Activated naive CD4-positive, alpha-beta T cell (primary cell): ENCODE data around the gene WIPI1.
"Not testable (repeated sequence)": the region's sequence is repeated elsewhere in the genome, so short reads cannot be mapped to it uniquely, and the experiment has no call there.

Experiments
- DNase-seq, 4 experiments: peaks; one replicate each; lab custom pipeline; 2025; lab: John Stamatoyannopoulos, UW

The WIPI1 gene

DNA sequence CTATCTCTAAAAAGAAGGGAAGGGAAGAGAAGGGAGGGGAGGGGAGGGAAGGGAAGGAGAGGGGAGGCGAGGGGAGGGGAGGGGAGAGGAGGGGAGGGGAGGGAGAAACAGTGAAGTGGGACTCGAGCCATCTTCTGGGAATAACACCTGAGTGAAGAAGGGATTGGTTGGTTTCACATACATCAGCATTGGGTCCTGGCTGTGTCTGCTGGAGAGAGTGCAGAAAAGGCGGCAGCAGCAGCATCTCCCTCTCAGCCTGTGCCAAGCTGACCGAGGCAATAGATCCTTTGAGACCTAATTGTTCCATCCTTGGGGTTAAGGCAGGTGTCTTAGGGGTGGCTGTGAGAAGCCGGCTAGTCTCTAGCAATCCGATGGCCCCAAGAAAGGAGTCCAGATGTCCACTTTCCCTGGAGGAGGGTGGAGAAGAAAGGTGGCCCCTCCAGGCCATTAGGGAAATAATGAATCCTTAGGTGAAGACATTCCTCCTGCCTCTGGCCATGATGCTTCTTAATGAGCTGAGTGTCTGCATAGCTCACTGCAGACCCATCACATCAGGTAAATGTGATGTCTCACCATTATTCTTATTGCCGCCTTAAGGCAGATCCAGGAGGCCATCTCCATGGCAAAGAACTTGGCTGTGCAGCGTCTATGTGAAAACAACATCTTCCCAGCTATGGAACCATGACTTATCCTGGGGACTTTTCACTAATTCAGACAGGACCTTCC is 71.6 kb downstream of the WIPI1 start:
- no peak for DNase-seq

DNA sequence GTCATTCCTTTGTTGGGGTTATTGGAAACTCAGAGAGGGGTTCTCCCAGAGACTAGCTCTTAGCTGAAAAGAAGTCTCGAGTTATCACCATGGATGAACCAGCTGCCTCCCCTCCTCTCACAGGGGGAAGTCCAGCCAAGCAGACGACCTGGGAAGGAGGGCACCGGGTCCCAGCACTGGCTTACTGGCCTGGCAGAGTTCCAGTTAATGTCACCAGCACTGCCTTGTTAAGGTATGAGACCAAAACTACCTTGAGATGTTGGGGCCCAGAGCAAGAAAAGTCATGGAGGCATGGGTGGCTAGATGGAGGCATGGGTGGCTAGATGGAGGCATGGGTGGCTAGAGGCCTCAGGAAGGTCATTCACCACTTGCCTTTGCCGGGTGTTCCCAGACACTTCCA is 72.4 kb downstream of the WIPI1 start:
- DNase-seq, result no peak

DNA sequence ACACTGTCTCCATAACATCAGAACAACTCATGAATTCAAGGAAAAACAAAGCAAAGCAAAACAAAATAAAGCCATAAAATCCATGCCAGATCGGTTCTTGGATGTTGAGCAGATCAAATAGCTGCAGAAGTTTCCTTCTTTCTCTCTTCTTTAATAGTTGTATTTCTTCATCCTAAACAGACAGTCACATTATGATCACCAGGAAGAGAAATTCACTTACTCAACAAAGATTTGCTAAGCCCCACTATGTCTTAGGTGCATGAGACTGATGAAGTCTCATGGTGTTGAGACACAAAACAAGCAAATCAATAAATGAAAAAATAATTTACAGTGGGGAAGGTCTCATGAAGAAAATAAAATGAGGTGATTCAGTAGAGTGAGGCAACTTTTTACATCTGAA is 72.8 kb downstream of the WIPI1 start:
- DNase-seq, result no peak

DNA sequence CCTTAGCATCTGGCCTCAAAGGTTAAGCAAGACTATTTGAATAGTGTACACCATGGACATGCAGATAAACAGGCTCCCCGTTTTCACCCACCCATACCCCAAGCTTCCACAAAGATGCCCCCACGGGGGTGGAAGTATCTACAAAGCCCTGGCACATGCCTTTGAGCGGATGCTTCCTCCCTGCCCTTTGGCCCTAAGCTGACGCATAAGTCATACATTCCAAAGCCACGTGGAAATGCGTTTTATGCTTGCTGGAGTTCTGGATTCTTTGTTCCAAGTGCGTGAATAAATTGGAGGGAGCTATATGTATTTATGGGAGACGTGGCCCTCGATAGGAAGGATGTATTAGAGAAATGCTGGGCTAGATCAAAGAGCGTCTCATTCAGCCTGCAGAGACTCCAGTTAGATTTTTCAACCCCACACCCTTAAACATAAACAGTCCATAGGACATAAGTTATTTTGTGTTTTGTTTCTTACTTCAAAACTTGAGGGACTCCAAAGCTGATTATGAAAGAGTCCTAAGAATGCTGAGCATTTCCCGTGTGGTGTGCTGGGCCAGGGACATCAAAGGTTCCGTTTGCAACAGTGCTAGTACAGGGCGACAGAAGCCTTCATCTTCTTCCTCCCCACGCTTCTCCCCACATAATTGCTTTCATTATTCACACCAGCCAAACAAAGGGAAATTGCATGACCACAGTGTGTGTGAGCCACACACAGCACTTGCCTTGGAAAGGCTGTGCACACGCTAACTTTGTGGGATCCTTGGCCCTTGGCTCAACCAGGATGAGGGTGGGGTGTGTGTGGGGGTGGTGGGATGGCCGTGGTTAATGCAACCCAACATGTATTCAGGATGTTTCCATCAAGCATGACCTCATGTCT is 73.6 kb downstream of the WIPI1 start:
- no peak for DNase-seq

DNA sequence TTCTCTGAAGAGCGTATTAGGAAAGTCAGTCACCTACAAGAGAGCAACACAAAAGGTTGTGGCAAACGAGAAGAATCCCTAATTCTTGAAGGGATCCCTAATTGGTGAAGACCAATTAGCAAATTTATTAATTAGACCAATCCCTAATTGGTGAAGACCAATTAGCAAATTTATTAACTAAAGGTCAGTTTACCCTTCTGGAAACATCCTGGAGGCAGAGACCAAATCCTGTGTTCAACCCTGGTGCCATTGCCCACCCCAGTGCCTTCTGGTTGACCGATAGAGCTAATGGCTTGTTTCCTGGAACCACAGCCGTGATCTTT is 74.2 kb downstream of the WIPI1 start:
- no peak for DNase-seq

DNA sequence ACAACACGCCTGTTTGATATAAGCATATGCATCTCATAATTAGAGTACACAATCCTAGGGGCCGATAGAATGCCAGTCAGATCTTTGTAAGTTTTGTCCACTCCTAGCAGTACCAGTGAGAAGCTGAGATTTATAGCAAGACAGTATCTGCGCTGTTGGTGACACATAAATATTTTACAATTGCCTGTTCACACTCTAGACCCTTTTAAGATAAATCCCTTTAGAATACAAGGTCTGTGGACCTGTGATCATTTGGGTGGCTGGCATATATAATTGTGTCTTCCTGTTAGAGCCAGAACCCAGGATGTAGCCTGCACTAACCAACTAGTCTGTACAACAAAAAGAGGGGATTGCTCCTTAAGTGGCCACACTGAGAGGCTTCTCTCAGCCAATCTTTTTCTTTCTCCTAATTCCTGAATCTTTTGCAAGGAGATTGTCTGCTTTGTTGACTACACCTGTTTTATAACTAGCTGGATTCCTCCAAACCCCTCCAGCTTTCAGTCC is 74.7 kb downstream of the WIPI1 start:
- DNase-seq, result no peak

DNA sequence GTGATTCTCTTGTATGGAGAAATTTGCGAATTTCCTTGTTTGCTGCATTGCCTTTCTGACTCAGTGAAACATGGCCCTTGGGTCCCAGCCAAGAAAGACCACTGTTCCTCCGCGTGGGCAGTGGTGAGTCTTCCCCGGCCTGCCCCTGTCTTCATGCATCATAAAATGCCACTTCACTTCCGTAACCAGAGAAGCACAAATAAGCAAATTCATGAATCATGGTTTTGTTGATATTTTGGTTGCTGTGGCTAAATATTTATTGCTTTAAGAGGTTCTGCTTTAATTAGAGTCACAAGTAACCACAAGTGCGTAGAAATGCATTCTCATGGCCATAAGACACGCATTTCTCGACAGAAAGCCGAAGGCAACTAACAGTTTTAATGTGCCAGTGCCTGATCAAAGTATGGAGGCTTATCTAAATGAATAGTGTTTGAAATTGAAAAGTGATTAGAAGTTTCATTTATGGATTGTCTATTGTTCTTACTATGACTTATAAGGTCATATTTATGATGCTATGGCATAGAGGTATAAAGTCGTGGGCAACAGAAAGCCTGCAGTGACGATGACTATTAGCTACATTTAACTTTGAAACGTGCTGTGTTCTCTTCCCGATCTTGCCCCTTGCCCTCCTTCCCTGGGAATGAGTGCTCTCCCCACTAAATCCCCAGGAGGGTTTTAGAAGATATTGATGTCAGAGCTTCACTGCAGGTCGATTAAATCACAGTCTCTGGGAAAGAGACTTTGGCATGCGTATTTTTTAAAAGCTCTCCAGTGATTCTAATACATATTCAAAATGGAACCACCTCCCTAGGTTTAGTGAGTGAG is 76.0 kb downstream of the WIPI1 start:
- DNase-seq, result no peak

DNA sequence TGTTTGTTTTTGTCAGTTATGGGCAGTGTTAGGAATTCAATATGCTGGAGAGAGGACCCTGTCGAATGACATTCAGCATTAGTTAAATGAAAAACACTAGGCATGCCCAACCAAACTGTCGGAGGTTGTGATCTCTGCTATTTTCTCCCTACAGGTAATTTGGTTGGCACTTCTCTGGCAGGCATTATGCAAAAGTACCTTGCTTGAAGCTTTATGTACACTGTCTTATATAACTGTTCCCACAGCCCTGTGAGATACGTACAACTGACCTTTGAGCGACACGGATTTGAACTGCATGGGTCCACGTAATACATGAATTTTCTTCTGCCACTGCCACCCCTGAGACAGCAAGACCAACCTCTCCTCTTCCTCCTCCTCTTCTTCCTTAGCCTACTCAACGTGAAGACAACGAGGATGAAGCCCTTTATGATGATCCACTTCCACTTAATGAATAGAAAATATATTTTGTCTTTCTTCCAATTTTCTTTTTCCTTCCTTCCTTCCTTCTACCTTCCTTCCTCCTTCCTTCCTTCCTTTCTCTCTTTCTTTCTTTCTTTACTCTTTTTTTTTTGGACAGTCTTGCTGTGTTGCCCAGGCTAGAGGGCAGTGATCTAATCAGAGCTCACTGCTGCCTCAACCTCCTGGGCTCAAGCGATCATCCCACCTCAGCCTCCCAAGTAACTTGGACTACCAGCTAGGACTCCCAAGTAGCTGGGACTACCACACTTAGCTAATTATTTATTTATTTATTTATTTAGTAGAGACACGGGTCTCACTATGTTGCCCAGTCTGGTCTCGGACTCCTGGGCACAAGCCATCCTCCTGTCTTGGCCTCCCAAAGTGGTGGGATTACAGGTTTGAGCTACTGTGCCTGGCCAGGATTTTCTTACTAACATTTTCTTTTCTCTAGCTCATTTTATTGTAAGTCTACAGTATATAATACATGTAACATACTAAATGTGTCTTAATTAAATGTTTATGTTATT is 77.3 kb downstream of the WIPI1 start:
- DNase-seq, result no peak

DNA sequence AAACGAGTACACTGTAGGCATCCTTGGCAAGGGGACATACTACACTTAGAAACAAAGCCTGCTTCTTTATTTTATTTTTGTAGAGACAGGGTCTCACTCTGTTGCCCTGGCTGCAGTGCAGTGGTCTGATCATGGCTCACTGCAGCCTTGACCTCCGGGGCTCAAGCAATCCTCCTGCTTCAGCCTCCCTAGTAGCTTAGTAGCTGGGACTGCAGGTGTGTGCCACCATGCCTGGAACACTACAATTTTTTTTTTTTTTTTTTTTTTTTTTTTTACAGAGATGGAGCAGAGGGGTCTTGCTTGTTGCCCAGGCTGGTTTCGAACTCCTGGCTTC is 78.2 kb downstream of the WIPI1 start:
- no peak for DNase-seq

DNA sequence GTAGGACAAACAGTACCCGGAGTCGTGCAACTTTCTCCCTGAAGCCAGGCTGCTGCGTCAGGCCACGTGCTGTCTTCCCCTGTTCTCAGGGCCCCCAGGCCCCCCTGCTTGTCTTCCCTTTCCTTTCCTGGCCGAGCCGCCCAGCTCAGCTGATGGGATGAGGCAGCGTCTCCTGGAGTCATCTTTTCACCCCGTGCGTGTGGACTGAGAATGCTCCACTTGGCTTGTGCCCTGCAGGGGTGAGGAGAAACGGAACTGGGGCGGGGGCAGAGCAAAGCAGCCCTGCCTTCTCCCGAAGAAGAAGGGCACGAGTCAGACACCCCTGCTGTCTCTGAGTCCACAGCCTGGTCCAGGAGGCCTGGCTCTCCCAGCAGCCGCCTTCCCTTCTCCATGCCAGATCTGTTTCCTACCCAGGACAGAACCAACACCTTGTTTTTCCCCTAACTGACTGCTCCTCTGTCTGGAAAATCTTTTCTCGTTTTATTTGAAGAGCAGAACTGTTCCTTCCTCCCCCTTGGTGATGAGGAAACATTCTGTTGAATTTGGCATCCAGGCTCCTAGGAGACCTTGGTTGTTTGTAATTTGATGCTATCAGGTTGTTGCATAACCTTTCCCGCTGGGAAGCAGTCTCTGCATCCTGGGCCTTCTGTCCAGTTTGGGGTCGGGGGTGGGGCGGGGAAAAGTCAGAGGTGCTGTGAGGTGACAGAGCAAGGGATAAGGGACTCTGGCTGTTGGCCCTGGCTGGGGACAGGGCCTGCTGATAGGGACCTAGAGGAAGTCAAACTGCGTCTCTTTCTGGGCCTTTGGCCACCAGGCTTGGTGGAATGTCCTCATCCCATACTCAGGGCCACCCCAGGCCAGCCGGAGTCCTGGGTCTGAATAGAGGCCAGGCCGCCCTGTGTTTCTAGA is 78.8 kb downstream of the WIPI1 start:
- no peak for DNase-seq

DNA sequence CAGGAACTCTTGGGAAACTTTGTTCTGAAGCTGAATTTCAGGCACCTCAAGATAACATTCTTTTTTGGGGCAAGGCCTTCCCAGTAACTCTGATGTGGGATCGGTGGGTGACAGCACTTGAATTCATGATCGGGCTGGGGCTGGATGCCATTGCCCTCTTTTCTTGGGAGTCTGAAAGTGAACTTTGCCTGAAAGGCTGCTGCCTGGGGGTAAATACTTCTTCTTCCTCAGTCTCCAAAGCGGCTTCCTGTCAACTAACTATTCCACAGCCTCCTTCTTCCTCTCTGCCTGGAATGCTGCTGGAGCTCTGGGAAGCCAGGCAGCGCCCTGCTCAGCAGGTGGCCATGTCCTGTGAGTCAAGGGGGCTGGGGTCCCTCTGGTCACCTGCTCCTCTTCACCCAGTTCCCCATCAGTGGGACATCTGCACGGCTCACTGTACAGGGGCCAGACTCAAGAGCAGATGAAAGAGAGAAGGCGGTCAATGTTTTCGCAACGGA is 79.5 kb downstream of the WIPI1 start:
- DNase-seq, result no peak

DNA sequence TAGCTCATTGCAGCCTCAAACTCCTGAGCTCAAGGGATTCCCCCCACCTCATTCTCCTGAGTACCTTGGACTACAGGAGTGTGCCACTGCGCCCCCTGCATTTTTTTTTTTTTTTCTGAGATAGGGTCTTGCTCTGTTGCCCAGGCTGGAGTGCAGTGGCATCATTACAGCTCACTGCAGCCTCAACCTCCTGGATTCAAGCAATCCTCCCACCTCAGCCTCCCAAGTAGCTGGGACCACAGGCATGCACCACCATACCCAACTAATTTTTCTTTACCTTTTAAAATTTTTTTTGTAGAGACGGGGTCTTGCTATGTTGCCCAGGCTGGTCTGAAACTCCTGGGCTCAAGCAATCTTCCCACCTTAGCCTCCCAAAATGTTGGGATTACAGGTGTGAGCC is 81.1 kb downstream of the WIPI1 start:
- not testable (repeated sequence) for DNase-seq

DNA sequence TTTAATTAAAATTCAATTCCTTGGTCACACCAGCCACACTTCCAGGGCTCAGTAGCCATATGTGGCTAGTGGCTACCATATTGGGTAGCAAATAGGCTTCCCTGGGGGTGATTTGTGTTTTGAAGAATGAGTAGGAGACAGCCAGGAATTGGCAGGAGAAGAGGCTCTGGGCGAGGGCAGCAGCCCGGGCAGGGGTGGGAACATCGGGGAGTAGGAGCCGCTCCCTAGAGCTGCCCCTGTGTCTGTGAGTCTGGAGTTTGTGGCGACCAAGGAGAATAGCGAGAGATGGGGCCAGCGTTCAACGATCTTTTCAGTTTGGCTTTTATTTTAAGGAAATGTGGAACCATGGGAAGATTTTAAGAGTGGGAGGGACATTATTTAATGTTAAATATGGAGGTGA is 81.7 kb downstream of the WIPI1 start:
- DNase-seq, result no peak
